GM13977 (cell line): Measurements from ENCODE around the gene VDR.

ENCODE experiments used
- DNase-seq: peaks from one replicate; pipeline ENCODE4 v3.0.0; 2012; ENCODE audit warnings: low spot score
- CTCF ChIP-seq: IDR thresholded peaks from 2 replicates; pipeline ENCODE4 v1.5.1; 2012; ENCODE audit warnings: mild to moderate bottlenecking, control low read depth; ENCODE audit not compliant: insufficient read depth; ENCODE audit errors: extremely low read depth, missing control alignments
- in situ Hi-C: fragments of 300-500 bp; cut with MboI; formaldehyde crosslinking; loops from one replicate; pipeline ENCODE4 v1.12.0; 2022; ENCODE audit warnings: low sequenced_read_pairs, low pct_unique_long_range_greater_than_20kb, mixed read lengths, inconsistent platforms; ENCODE audit not compliant: unreplicated experiment

VDR gene

DNA sequence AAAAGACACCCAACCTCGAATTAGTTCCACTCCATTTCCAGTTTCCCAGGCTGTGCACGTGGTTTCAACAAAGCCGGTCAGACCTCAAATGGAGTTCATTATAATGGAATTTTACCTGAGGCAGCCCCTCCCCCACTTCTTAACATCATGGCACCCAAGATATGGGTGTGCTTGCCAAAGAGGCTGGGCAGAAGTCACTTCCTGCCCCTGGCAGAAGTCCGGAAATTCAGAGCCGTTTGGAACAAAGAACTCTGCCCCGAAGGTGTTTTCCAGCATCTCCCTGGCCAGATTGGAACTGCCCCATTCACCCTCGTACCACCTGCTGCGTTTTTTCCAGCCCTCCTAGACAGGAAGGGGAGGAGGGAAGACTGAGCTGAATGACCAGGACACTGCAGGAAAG, 8.2 kb downstream of the VDR start:
- no peak for TF ChIP-seq CTCF
- in situ Hi-C loops, result no loop called here
- no peak for DNase-seq

DNA sequence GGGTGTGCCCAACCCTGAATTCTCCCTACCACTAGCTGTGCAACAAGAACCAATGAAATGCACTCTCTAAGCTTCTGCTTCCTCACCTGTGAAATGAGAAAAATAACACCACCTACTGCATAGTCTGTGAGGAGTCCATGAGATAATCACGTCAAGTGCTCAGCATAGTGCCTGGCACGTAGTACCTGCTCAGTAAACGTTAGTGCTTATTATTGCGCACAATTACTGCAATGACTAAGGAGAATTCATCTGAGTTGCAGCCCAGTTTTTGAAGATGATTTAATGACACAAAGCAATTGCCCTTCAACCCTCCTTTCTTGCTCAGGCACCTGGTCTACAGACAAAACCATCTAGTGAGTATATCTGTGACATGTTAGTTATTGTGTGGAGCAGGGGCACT, 8.8 kb downstream of the VDR start:
- TF ChIP-seq CTCF, result no peak
- in situ Hi-C loops, result no loop called here
- no peak for DNase-seq

DNA sequence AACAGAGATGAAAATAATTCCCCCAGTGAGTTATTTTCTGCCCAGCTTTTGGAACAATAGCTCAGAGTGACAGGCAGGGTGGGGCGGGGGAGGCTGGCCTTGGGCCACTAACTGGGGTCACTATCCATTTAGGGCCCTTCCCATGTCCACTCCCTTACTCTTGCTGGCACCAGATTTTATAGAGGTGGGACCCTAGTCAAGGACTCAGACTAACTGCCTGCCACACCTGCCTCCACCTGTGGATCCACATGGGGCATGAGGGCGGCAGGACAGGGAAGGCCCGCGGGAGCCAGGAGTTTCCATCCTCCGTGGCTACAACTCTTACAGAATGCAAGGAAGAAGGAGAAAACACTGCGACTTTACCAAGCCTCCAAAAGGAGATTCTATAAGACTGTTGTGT, 10.1 kb downstream of the VDR start:
- no peak for TF ChIP-seq CTCF
- no peak for DNase-seq
- in situ Hi-C loops, result no loop called here

DNA sequence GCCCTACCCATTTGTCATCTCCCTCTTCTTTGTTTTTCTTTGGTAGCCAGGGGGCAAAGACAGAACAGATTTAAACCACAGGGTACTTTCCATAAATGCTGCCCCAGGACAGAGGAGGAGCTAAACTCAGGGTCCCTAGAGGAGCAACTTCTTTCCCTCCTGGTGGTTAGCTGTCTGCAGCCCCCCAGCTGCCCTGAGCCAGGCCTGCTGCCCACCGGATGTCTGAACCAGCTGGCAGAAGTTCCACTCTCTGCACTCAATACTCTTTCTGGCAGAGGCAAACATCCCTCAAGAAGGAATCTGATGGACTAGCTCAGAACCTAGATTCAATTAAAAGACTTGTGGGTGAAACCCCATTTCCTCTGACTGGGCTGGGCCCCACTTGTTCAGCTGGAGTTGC, 10.7 kb downstream of the VDR start:
- no peak for TF ChIP-seq CTCF
- DNase-seq, result no peak
- in situ Hi-C loops, result no loop called here

DNA sequence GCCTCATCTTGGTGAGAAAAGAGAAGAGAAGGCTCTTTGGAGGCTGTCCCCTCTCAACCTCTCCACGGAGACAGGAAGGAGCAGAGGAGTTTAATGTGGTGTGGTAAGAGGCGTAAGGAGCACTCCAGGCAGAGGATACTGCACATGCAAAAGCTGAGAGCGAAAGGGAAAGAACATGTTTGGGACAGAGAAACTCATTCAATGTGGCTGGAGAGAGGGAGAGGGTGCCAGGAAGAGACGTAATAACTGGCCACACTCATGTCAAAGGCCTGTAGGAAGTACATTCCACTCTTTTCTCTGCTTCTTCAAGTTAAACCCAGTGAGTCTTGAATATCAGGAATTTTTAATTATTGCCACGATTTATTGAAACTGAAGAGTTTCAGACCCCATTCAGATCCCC, 12.0 kb downstream of the VDR start:
- no peak for DNase-seq
- in situ Hi-C loops, result no loop called here
- no peak for TF ChIP-seq CTCF

- no peak for DNase-seq
- in situ Hi-C loops, result no loop called here
- no peak for TF ChIP-seq CTCF
Measured at GRCh38 chr12:47891356-47891755, 13.4 kb downstream of the VDR start.

GRCh38 chr12:47889040-47889439, 15.8 kb downstream of the VDR start:
- DNase-seq, result no peak
- in situ Hi-C loops, result no loop called here
- no peak for TF ChIP-seq CTCF
